ENCODE measurements around the gene TRAK2.

DNA sequence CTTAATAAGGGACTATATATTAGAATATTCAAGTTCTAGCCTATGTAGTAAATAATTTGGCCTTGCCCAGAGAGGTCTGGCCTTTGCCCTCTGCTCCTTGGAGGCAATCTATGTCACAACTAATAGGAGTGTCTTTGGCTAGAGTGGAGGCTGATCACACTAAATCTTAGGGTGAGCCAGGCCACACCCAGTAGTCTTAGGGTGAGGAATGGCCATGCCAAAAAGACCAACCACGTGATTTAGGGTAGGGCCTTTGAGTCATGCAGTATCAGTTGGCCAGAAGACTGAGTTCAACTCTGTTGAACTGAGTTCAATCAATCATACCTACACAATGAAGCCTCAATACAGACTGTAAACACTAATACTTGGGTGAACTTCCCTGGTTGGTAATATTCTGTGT is 68.1 kb downstream of the TRAK2 start:
- TF ChIP-seq TEAD4 (IDR thresholded peaks at IDR 0.05; ENCODE audit: borderline replicate concordance, insufficient read depth) (no peak), POLR2AphosphoS5 (IDR thresholded peaks at IDR 0.05; ENCODE audit: low read depth, low read length) (no peak), GATA2 (CRISPR knock-in tag; IDR thresholded peaks at IDR 0.05) (no peak), EZH2phosphoT487 (IDR thresholded peaks at IDR 0.05; ENCODE audit: borderline replicate concordance, low read depth) (no peak), SIN3A (IDR thresholded peaks at IDR 0.05; ENCODE audit: borderline replicate concordance, low read depth, low read length) (no peak), YY1 (IDR thresholded peaks at IDR 0.05; ENCODE audit: low read depth) (no peak), NRF1 (IDR thresholded peaks at IDR 0.05; ENCODE audit: low read depth, low read length) (no peak), FOSL2 (IDR thresholded peaks at IDR 0.05; ENCODE audit: borderline replicate concordance, low read depth) (no peak), RFX5 (IDR thresholded peaks at IDR 0.05; ENCODE audit: low read length) (no peak)
- TF ChIP-seq, protein P1, sequence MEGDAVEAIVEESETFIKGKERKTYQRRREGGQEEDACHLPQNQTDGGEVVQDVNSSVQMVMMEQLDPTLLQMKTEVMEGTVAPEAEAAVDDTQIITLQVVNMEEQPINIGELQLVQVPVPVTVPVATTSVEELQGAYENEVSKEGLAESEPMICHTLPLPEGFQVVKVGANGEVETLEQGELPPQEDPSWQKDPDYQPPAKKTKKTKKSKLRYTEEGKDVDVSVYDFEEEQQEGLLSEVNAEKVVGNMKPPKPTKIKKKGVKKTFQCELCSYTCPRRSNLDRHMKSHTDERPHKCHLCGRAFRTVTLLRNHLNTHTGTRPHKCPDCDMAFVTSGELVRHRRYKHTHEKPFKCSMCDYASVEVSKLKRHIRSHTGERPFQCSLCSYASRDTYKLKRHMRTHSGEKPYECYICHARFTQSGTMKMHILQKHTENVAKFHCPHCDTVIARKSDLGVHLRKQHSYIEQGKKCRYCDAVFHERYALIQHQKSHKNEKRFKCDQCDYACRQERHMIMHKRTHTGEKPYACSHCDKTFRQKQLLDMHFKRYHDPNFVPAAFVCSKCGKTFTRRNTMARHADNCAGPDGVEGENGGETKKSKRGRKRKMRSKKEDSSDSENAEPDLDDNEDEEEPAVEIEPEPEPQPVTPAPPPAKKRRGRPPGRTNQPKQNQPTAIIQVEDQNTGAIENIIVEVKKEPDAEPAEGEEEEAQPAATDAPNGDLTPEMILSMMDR (IDR thresholded peaks at IDR 0.05) = no peak
- TF ChIP-seq, protein P2, sequence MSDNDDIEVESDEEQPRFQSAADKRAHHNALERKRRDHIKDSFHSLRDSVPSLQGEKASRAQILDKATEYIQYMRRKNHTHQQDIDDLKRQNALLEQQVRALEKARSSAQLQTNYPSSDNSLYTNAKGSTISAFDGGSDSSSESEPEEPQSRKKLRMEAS (IDR thresholded peaks at IDR 0.05; ENCODE audit: low read depth) = no peak
- TF ChIP-seq, protein P3, sequence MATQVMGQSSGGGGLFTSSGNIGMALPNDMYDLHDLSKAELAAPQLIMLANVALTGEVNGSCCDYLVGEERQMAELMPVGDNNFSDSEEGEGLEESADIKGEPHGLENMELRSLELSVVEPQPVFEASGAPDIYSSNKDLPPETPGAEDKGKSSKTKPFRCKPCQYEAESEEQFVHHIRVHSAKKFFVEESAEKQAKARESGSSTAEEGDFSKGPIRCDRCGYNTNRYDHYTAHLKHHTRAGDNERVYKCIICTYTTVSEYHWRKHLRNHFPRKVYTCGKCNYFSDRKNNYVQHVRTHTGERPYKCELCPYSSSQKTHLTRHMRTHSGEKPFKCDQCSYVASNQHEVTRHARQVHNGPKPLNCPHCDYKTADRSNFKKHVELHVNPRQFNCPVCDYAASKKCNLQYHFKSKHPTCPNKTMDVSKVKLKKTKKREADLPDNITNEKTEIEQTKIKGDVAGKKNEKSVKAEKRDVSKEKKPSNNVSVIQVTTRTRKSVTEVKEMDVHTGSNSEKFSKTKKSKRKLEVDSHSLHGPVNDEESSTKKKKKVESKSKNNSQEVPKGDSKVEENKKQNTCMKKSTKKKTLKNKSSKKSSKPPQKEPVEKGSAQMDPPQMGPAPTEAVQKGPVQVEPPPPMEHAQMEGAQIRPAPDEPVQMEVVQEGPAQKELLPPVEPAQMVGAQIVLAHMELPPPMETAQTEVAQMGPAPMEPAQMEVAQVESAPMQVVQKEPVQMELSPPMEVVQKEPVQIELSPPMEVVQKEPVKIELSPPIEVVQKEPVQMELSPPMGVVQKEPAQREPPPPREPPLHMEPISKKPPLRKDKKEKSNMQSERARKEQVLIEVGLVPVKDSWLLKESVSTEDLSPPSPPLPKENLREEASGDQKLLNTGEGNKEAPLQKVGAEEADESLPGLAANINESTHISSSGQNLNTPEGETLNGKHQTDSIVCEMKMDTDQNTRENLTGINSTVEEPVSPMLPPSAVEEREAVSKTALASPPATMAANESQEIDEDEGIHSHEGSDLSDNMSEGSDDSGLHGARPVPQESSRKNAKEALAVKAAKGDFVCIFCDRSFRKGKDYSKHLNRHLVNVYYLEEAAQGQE (IDR thresholded peaks at IDR 0.05; ENCODE audit: low read depth, low read length) = no peak
- TF ChIP-seq, protein P4, sequence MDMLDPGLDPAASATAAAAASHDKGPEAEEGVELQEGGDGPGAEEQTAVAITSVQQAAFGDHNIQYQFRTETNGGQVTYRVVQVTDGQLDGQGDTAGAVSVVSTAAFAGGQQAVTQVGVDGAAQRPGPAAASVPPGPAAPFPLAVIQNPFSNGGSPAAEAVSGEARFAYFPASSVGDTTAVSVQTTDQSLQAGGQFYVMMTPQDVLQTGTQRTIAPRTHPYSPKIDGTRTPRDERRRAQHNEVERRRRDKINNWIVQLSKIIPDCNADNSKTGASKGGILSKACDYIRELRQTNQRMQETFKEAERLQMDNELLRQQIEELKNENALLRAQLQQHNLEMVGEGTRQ (IDR thresholded peaks at IDR 0.05; ENCODE audit: borderline replicate concordance, low read depth, low read length) = no peak
- TF ChIP-seq, protein P5, sequence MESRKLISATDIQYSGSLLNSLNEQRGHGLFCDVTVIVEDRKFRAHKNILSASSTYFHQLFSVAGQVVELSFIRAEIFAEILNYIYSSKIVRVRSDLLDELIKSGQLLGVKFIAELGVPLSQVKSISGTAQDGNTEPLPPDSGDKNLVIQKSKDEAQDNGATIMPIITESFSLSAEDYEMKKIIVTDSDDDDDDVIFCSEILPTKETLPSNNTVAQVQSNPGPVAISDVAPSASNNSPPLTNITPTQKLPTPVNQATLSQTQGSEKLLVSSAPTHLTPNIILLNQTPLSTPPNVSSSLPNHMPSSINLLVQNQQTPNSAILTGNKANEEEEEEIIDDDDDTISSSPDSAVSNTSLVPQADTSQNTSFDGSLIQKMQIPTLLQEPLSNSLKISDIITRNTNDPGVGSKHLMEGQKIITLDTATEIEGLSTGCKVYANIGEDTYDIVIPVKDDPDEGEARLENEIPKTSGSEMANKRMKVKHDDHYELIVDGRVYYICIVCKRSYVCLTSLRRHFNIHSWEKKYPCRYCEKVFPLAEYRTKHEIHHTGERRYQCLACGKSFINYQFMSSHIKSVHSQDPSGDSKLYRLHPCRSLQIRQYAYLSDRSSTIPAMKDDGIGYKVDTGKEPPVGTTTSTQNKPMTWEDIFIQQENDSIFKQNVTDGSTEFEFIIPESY (IDR thresholded peaks at IDR 0.05; ENCODE audit: borderline replicate concordance, low read depth) = no peak
